ENCODE results near the gene BRINP1.

DNA sequence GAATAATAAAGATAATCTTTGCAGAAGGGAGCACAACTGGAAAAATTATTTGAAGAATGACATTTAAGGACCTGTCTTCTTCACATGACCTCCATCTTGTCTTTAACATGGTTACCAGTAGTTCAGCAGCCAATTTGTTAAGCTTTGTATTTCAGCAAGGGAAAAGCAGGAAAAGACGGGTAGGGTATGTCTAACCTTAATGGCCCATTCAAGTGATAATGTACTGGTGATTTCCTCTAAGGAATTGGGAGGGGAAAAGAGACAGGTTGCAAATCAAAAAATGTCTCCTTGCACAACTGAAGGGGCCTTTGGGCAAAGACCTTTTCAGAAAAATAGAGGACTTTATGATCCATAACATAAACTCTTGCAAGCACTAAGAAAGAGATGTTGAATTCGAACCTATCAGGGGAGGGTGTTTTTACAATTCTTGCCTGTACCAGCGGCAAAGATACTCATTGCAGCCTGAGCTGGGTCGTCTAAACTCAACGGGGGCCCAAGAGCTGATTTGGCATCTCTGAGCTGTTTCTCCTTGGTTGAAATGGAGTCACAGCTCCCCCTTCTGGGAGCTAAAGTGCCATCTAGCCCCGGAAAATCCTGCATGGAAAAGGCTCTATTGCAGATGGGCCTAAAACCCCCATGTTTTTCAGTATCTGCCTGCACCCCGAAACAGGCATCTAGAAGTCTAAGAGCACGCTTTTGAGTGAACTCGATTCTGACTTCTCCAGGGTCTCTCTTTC, 3.8 kb downstream of the BRINP1 start:
- TF ChIP-seq, protein P1, sequence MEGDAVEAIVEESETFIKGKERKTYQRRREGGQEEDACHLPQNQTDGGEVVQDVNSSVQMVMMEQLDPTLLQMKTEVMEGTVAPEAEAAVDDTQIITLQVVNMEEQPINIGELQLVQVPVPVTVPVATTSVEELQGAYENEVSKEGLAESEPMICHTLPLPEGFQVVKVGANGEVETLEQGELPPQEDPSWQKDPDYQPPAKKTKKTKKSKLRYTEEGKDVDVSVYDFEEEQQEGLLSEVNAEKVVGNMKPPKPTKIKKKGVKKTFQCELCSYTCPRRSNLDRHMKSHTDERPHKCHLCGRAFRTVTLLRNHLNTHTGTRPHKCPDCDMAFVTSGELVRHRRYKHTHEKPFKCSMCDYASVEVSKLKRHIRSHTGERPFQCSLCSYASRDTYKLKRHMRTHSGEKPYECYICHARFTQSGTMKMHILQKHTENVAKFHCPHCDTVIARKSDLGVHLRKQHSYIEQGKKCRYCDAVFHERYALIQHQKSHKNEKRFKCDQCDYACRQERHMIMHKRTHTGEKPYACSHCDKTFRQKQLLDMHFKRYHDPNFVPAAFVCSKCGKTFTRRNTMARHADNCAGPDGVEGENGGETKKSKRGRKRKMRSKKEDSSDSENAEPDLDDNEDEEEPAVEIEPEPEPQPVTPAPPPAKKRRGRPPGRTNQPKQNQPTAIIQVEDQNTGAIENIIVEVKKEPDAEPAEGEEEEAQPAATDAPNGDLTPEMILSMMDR (IDR thresholded peaks at IDR 0.05), result peak; percentile 19 to 48 (median 34)
- no peak for TF ChIP-seq POLR2A (IDR thresholded peaks at IDR 0.05)
